ENCODE results near the gene NELL1.

DNA sequence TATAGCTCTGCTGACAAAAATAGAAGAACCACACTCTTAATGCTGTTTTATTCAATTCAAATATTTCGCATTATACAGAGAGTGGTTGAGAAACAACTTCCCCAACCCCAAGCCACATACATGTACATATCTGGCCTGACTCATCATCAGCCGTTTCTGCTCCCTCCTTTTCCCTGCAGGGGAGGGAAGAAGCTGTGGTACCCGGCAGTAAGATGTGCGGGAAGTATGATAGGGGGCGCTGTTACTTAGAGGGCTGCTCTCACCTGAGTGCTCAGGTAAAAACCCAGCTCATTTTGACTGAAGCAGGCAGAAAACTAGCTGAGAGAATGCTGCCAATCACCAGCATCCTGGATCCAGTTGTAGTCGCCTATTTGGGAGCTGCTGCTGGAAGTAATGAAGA, 85.5 kb downstream of the NELL1 start:
- TF ChIP-seq, protein P1, sequence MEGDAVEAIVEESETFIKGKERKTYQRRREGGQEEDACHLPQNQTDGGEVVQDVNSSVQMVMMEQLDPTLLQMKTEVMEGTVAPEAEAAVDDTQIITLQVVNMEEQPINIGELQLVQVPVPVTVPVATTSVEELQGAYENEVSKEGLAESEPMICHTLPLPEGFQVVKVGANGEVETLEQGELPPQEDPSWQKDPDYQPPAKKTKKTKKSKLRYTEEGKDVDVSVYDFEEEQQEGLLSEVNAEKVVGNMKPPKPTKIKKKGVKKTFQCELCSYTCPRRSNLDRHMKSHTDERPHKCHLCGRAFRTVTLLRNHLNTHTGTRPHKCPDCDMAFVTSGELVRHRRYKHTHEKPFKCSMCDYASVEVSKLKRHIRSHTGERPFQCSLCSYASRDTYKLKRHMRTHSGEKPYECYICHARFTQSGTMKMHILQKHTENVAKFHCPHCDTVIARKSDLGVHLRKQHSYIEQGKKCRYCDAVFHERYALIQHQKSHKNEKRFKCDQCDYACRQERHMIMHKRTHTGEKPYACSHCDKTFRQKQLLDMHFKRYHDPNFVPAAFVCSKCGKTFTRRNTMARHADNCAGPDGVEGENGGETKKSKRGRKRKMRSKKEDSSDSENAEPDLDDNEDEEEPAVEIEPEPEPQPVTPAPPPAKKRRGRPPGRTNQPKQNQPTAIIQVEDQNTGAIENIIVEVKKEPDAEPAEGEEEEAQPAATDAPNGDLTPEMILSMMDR (IDR thresholded peaks at IDR 0.05 in 4 of 5, conservative IDR thresholded peaks at IDR 0.05 in 1 of 5): no peak
- TF ChIP-seq POLR2A (IDR thresholded peaks at IDR 0.05): no peak
